SK-N-SH (cell line): ENCODE results near the gene MAST1. TPM values are rescaled to one million over a fixed set of nuclear protein-coding genes. Genes with fewer than 3 reads are reported as not detected.

Source experiments
- CTCF ChIA-PET: fragments of 300-600, 350-600 bp; formaldehyde crosslinking; extraction: SDS; loops from one replicate; lab custom pipeline; 2021; lab: Yijun Ruan, JAX
- POLR2A ChIA-PET: fragments of 350-600 bp; sonication (Branson Sonifier 250); formaldehyde crosslinking; extraction: SDS; loops from one replicate; lab custom pipeline; 2020; ENCODE audit warnings: antibody characterized with exemption, inconsistent platforms; lab: Yijun Ruan, JAX
- DNase-seq: peaks from one replicate; pipeline ENCODE4 v3.0.0; 2012
- H2AFZ ChIP-seq: fragments of 200-600 bp; sonication (generic); 2 replicates; pipeline ENCODE4 v1.8.1; 2016; ENCODE audit warnings: antibody characterized with exemption, mild to moderate bottlenecking, low read depth
- H3F3A ChIP-seq: fragments of 200-600 bp; sonication (generic); replicated peaks from 2 replicates; pipeline ENCODE3; 2016; ENCODE audit warnings: antibody characterized with exemption, mild to moderate bottlenecking; ENCODE audit not compliant: insufficient read depth
- H3K27ac ChIP-seq, 2 experiments: fragments of 200-500 bp in 1 of 2; fragments of 200-600 bp in 1 of 2; sonication (Bioruptor generic) in 1 of 2; sonication (generic), shearing (Covaris generic) in 1 of 2; 2 replicates each; pipeline versions ENCODE4 v1.5.1 to v1.6.1; 2014 to 2016; ENCODE audit warnings: low read depth in 2 of 2, inconsistent platforms in 1 of 2, low read length in 1 of 2, mild to moderate bottlenecking in 1 of 2, mixed read lengths in 1 of 2
- H3K27me3 ChIP-seq: fragments of 200-600 bp; sonication (generic), shearing (Covaris generic); 2 replicates; pipeline ENCODE4 v1.6.1; 2016; ENCODE audit warnings: mixed run types; ENCODE audit not compliant: insufficient read depth
- H3K36me3 ChIP-seq, 2 experiments: fragments of 200-500 bp in 1 of 2; fragments of 200-600 bp in 1 of 2; sonication (Bioruptor generic) in 1 of 2; sonication (generic) in 1 of 2; replicated peaks in 1 of 2; 2 replicates each; pipeline versions ENCODE3 to v1.5.1; 2014 to 2016; ENCODE audit warnings: low read length in 1 of 2, mild to moderate bottlenecking in 1 of 2; ENCODE audit not compliant: insufficient read depth in 2 of 2, control insufficient read depth in 1 of 2
- H3K4me1 ChIP-seq, 2 experiments: fragments of 200-500 bp in 1 of 2; fragments of 200-600 bp in 1 of 2; sonication (Bioruptor generic) in 1 of 2; sonication (generic), shearing (Covaris generic) in 1 of 2; 2 replicates each; pipeline versions ENCODE4 v1.5.1 to v1.6.1; 2014 to 2016; ENCODE audit warnings: low read depth in 1 of 2, low read length in 1 of 2, mixed run types in 1 of 2; ENCODE audit not compliant: insufficient read depth in 2 of 2, control insufficient read depth in 1 of 2
- H3K4me2 ChIP-seq: fragments of 200-600 bp; sonication (generic), shearing (Covaris generic); 2 replicates; pipeline ENCODE4 v1.6.1; 2017; ENCODE audit warnings: mixed run types
- H3K4me3 ChIP-seq, 2 experiments: fragments of 200-500 bp in 1 of 2; fragments of 200-600 bp in 1 of 2; sonication (Bioruptor generic) in 1 of 2; sonication (generic), shearing (Covaris generic) in 1 of 2; 2 replicates each; pipeline versions ENCODE4 v1.5.1 to v1.8.1; 2014 to 2016; ENCODE audit warnings: low read depth in 2 of 2, inconsistent platforms in 1 of 2, low read length in 1 of 2, mild to moderate bottlenecking in 1 of 2, mixed read lengths in 1 of 2, moderate library complexity in 1 of 2
- H3K79me2 ChIP-seq: fragments of 200-600 bp; sonication (generic); 2 replicates; pipeline ENCODE4 v1.8.1; 2017; ENCODE audit warnings: mild to moderate bottlenecking; ENCODE audit not compliant: insufficient read depth
- H3K9ac ChIP-seq: fragments of 200-600 bp; sonication (generic); 2 replicates; pipeline ENCODE4 v1.6.1; 2017; ENCODE audit warnings: mixed run types
- H3K9me2 ChIP-seq: fragments of 200-600 bp; sonication (generic); 2 replicates; pipeline ENCODE4 v1.6.1; 2017; ENCODE audit warnings: mixed run types
- H3K9me3 ChIP-seq: fragments of 200-600 bp; sonication (generic); 2 replicates; pipeline ENCODE4 v1.6.1; 2017; ENCODE audit warnings: mixed run types, mild to moderate bottlenecking, moderate library complexity
- H4K20me1 ChIP-seq: fragments of 200-600 bp; sonication (generic); 2 replicates; pipeline ENCODE4 v1.6.1; 2017; ENCODE audit warnings: mild to moderate bottlenecking, mixed run types; ENCODE audit not compliant: insufficient read depth
- CHD2 ChIP-seq: fragments of 150-350 bp; IDR thresholded peaks from 2 replicates; pipeline ENCODE4 v1.6.1; 2018; ENCODE audit warnings: low read length; ENCODE audit not compliant: partially characterized antibody
- ELF1 ChIP-seq: IDR thresholded peaks from 2 replicates; pipeline ENCODE4 v1.4.0; 2012
- EP300 ChIP-seq, 2 experiments: IDR thresholded peaks; 2 replicates each; pipeline versions ENCODE4 v1.4.0 to v1.6.1; 2012; ENCODE audit warnings: borderline replicate concordance in 1 of 2, low read depth in 1 of 2, low read length in 1 of 2
- EZH2phosphoT487 ChIP-seq: fragments of 200-600 bp; sonication (generic); IDR thresholded peaks from 2 replicates; pipeline ENCODE4 v1.6.1; 2017; ENCODE audit warnings: low read depth, mixed run types, mild to moderate bottlenecking, antibody characterized with exemption, moderate library complexity, borderline replicate concordance
- IRF3 ChIP-seq: fragments of 150-350 bp; IDR thresholded peaks from 2 replicates; pipeline ENCODE4 v1.6.1; 2016; ENCODE audit warnings: mild to moderate bottlenecking, low read depth, low read length
- NFIC ChIP-seq: IDR thresholded peaks from 2 replicates; pipeline ENCODE4 v1.4.0; 2012; ENCODE audit warnings: borderline replicate concordance
- PBX3 ChIP-seq: IDR thresholded peaks from 2 replicates; pipeline ENCODE4; 2012
- RCOR1 ChIP-seq: fragments of 150-350 bp; IDR thresholded peaks from 2 replicates; pipeline ENCODE4 v1.6.1; 2017; ENCODE audit warnings: antibody characterized with exemption, low read length
- RFX5 ChIP-seq: IDR thresholded peaks from 2 replicates; pipeline ENCODE4 v1.6.1; 2012; ENCODE audit warnings: mild to moderate bottlenecking, improper control_type of control experiment, low read length
- SIN3A ChIP-seq: IDR thresholded peaks from 2 replicates; pipeline ENCODE4 v1.6.1; 2012; ENCODE audit warnings: low read depth, mild to moderate bottlenecking, low read length, moderate library complexity, borderline replicate concordance
- TAF1 ChIP-seq: IDR thresholded peaks from 2 replicates; pipeline ENCODE4 v1.6.1; 2012; ENCODE audit warnings: low read depth, mild to moderate bottlenecking, low read length, moderate library complexity, borderline replicate concordance
- WGBS: methylation state at CpG from one replicate; pipeline ENCODE4 v1.1.6; 2017; ENCODE audit warnings: low lambda C conversion rate; 5-methylcytosine and 5-hydroxymethylcytosine counted together
- polyA plus RNA-seq, 3 experiments: library from polyadenylated mRNA; depleted of rRNA; stranded (reverse); fragments of >200 nt; gene quantifications; 2 replicates each; pipeline ENCODE4 v1.2.3, GENCODE V29; 2012
- TF ChIP-seq, protein P1 (sequence below): IDR thresholded peaks from 2 replicates; pipeline ENCODE4 v1.4.0; 2012; ENCODE audit warnings: low read depth, borderline replicate concordance
- TF ChIP-seq, protein P2 (sequence below): IDR thresholded peaks from 2 replicates; pipeline ENCODE4 v1.4.0; 2012; ENCODE audit warnings: low read depth, borderline replicate concordance
- TF ChIP-seq, protein P3 (sequence below): IDR thresholded peaks from 2 replicates; pipeline ENCODE4 v1.6.1; 2012; ENCODE audit warnings: mild to moderate bottlenecking, low read depth, low read length, moderate library complexity

MAST1 gene
- polyA plus RNA-seq, 1 of the 3 experiments (the other 2 are of a cell fraction): 9.7 TPM

DNA sequence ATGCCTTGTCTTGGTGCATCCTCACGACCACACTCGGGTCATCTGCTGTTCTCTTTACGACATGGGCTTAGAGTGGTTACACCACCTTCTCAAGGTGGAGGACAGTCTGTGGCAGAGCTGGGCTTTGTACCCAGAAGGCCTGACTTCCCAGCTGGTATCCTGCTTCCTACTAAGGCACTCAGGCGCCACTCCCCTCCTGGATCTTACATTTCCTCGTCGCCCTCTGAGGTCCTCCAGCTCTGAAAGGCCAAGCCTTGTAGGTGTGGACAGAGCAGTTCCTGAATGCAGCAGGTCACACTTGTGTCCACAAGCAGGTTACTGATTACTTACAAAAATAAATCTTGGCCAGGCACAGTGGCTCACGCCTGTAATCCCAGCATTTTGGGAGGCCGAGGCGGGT, 68.9 kb downstream of the MAST1 start:
- no peaks in the 10 kb centered on the region for H3K79me2 ChIP-seq
- H3K9ac ChIP-seq: no peak overlapping the region
- no peaks in the 10 kb centered on the region for H4K20me1 ChIP-seq
- ChIA-PET POLR2A (interaction anchor here (0.9 to 1.2 kb wide), 2 partner anchors 12 to 19 kb away, joined by 3 to 5 read pairs; partner anchors contain the start of gene SYCE2), CTCF (interaction anchor here (0.6 to 1.5 kb wide), 2 partner anchors 24 to 821 kb away, joined by 3 read pairs; no protein-coding TSS in a partner anchor)
- H3K9me2 ChIP-seq: no peaks in the 10 kb centered on the region
- H3K4me2 ChIP-seq: no peak overlapping the region
- no peak for DNase-seq
- no peak overlapping the region for H2AFZ ChIP-seq
- H3K4me1 ChIP-seq: peaks cover 0 to 4% of the 10 kb centered on the region in 2 experiments; a peak in 2 of 4 replicates
- H3K27me3 ChIP-seq: no peaks in the 10 kb centered on the region
- 93% methylated on average over 9 of the region's 9 CpGs for WGBS
- no peaks in the 10 kb centered on the region for H3K9me3 ChIP-seq
- no peak overlapping the region for H3K4me3 ChIP-seq
- H3F3A ChIP-seq: no peaks in the 10 kb centered on the region
- H3K27ac ChIP-seq: no peak overlapping the region
- no peaks in the 10 kb centered on the region for H3K36me3 ChIP-seq
- no peak for TF ChIP-seq IRF3
- TF ChIP-seq, protein P1, sequence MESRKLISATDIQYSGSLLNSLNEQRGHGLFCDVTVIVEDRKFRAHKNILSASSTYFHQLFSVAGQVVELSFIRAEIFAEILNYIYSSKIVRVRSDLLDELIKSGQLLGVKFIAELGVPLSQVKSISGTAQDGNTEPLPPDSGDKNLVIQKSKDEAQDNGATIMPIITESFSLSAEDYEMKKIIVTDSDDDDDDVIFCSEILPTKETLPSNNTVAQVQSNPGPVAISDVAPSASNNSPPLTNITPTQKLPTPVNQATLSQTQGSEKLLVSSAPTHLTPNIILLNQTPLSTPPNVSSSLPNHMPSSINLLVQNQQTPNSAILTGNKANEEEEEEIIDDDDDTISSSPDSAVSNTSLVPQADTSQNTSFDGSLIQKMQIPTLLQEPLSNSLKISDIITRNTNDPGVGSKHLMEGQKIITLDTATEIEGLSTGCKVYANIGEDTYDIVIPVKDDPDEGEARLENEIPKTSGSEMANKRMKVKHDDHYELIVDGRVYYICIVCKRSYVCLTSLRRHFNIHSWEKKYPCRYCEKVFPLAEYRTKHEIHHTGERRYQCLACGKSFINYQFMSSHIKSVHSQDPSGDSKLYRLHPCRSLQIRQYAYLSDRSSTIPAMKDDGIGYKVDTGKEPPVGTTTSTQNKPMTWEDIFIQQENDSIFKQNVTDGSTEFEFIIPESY: no peak
- TF ChIP-seq, protein P2, sequence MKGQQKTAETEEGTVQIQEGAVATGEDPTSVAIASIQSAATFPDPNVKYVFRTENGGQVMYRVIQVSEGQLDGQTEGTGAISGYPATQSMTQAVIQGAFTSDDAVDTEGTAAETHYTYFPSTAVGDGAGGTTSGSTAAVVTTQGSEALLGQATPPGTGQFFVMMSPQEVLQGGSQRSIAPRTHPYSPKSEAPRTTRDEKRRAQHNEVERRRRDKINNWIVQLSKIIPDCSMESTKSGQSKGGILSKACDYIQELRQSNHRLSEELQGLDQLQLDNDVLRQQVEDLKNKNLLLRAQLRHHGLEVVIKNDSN: no peak
- no peak for TF ChIP-seq RFX5

- Histone ChIP-seq H3K27me3 (no peaks in the 10 kb centered on the region), H3K27ac (peak overlapping the region in 1 of 2 experiments; percentile 78; a peak in 2 of 4 replicates), H3K9me3 (no peaks in the 10 kb centered on the region), H3K9ac (no peak overlapping the region), H2AFZ (peak overlapping the region; percentile 5; the same call in 1 of the 2 replicates), H3K9me2 (no peaks in the 10 kb centered on the region), H4K20me1 (no peaks in the 10 kb centered on the region), H3F3A (no peaks in the 10 kb centered on the region), H3K4me2 (no peak overlapping the region), H3K36me3 (no peaks in the 10 kb centered on the region), H3K4me3 (no peak overlapping the region), H3K79me2 (no peaks in the 10 kb centered on the region), H3K4me1 (peaks cover 5 to 22% of the 10 kb centered on the region in 2 experiments; a peak in 3 of 4 replicates)
- CTCF ChIA-PET: interaction anchor here (1.0 to 1.9 kb wide), 3 partner anchors 10 to 152 kb away, joined by 3 to 6 read pairs (median 4); no protein-coding TSS in a partner anchor
- POLR2A ChIA-PET: interaction anchor here (0.7 to 1.7 kb wide), 8 partner anchors 11 to 42 kb away, joined by 3 to 10 read pairs (median 3); partner anchors contain the start of genes GCDH and RAD23A
- 56% methylated on average over 4 of the region's 4 CpGs for WGBS
- DNase-seq: no peak
- TF ChIP-seq CHD2 (no peak), ELF1 (no peak), EP300 (IDR thresholded peaks at IDR 0.05; ENCODE audit: borderline replicate concordance in 1 of 2, low read depth in 1 of 2, low read length in 1 of 2) (no peak), EZH2phosphoT487 (no peak), PBX3 (no peak), RFX5 (no peak), NFIC (no peak), TAF1 (no peak), SIN3A (no peak), RCOR1 (no peak)
- TF ChIP-seq, protein P3, sequence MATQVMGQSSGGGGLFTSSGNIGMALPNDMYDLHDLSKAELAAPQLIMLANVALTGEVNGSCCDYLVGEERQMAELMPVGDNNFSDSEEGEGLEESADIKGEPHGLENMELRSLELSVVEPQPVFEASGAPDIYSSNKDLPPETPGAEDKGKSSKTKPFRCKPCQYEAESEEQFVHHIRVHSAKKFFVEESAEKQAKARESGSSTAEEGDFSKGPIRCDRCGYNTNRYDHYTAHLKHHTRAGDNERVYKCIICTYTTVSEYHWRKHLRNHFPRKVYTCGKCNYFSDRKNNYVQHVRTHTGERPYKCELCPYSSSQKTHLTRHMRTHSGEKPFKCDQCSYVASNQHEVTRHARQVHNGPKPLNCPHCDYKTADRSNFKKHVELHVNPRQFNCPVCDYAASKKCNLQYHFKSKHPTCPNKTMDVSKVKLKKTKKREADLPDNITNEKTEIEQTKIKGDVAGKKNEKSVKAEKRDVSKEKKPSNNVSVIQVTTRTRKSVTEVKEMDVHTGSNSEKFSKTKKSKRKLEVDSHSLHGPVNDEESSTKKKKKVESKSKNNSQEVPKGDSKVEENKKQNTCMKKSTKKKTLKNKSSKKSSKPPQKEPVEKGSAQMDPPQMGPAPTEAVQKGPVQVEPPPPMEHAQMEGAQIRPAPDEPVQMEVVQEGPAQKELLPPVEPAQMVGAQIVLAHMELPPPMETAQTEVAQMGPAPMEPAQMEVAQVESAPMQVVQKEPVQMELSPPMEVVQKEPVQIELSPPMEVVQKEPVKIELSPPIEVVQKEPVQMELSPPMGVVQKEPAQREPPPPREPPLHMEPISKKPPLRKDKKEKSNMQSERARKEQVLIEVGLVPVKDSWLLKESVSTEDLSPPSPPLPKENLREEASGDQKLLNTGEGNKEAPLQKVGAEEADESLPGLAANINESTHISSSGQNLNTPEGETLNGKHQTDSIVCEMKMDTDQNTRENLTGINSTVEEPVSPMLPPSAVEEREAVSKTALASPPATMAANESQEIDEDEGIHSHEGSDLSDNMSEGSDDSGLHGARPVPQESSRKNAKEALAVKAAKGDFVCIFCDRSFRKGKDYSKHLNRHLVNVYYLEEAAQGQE: no peak
- TF ChIP-seq, protein P1: no peak
These were observed 74.3 kb downstream of the MAST1 start for GRCh38 chr19:12912571-12912970.
